ENCODE results near the gene SCAP. TPM values are rescaled to one million over a fixed set of nuclear protein-coding genes. Genes with fewer than 3 reads are reported as not detected.

The SCAP gene
- total and polyA plus RNA-seq, 2 of the 4 experiments (the other 2 are of a cell fraction): 25.3 to 34.6 TPM

DNA sequence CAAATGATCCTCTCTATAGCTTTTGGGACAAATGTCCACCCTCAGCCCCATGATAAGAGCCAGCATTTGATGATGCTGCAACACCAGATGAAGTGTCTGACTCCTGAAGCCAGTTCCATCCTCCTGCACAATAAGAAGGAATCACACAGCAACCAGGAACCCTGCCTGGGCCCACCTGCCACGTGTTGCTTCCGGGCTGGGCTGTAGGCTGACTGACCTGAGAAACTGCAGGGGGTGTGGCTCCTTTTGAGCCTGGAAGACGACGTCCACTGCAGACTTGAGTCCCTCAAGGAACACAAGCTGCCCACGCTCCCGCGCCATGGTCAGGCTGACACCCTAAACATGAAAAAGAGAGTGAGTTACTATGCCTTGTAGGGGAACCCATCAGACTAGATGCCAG, 28.4 kb upstream of the SCAP start:
- intact Hi-C loops (cut with micrococcal nuclease): no loop called here
- H2BK5ac ChIP-seq (ENCODE audit: low read depth, low read length, poor library complexity, severe bottlenecking): no peak overlapping the region
- H2AFZ ChIP-seq (replicated peaks; ENCODE audit: low read length, poor library complexity): no peak overlapping the region
- H2AK9ac ChIP-seq (replicated peaks; ENCODE audit: low read depth, low read length, poor library complexity): no peak overlapping the region
- H4K8ac ChIP-seq (ENCODE audit: low read depth in 2 of 2, low read length in 2 of 2): no peak overlapping the region
- no peak overlapping the region for H3K14ac ChIP-seq (replicated peaks; ENCODE audit: low read depth, low read length)
- H3K9ac ChIP-seq (ENCODE audit: low read depth, low read length): no peak overlapping the region
- POLR2A ChIA-PET (ENCODE audit: unreplicated experiment): no interaction called here
- no peaks in the 10 kb centered on the region for H3K9me1 ChIP-seq (ENCODE audit: insufficient read depth, low read length)
- DNase-seq (no peak), ATAC-seq (ENCODE audit: low read depth) (no peak)
- TF ChIP-seq FOS (IDR thresholded peaks at IDR 0.05; ENCODE audit: low read depth, low read length): no peak
- TF ChIP-seq RCOR1 (IDR thresholded peaks at IDR 0.05; ENCODE audit: insufficient replicate concordance, low read length): no peak
- no peak for TF ChIP-seq ELK1 (IDR thresholded peaks at IDR 0.05; ENCODE audit: borderline replicate concordance, low read depth, low read length)
- TF ChIP-seq CEBPB (IDR thresholded peaks at IDR 0.05; ENCODE audit: low read depth, low read length): no peak
- TF ChIP-seq, protein P1, sequence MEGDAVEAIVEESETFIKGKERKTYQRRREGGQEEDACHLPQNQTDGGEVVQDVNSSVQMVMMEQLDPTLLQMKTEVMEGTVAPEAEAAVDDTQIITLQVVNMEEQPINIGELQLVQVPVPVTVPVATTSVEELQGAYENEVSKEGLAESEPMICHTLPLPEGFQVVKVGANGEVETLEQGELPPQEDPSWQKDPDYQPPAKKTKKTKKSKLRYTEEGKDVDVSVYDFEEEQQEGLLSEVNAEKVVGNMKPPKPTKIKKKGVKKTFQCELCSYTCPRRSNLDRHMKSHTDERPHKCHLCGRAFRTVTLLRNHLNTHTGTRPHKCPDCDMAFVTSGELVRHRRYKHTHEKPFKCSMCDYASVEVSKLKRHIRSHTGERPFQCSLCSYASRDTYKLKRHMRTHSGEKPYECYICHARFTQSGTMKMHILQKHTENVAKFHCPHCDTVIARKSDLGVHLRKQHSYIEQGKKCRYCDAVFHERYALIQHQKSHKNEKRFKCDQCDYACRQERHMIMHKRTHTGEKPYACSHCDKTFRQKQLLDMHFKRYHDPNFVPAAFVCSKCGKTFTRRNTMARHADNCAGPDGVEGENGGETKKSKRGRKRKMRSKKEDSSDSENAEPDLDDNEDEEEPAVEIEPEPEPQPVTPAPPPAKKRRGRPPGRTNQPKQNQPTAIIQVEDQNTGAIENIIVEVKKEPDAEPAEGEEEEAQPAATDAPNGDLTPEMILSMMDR (conservative IDR thresholded peaks at IDR 0.05; ENCODE audit: low read depth, low read length): no peak
- TF ChIP-seq BHLHE40 (IDR thresholded peaks at IDR 0.05; ENCODE audit: low read depth, low read length): no peak
- no peak for TF ChIP-seq USF2 (IDR thresholded peaks at IDR 0.05; ENCODE audit: low read depth, low read length)
- no peak for TF ChIP-seq NFE2L2 (IDR thresholded peaks at IDR 0.05; ENCODE audit: low read depth, low read length)
- TF ChIP-seq MXI1 (IDR thresholded peaks at IDR 0.05; ENCODE audit: borderline replicate concordance, low read depth, low read length): no peak
- no peak for TF ChIP-seq MAFK (IDR thresholded peaks at IDR 0.05; ENCODE audit: low read depth, low read length)
- no peak for TF ChIP-seq SMC3 (IDR thresholded peaks at IDR 0.05; ENCODE audit: low read depth, low read length)
- TF ChIP-seq RAD21 (IDR thresholded peaks at IDR 0.05; ENCODE audit: low read length): no peak
- TF ChIP-seq POLR2A (IDR thresholded peaks at IDR 0.05; ENCODE audit: low read depth, low read length): no peak
- TF ChIP-seq MAZ (IDR thresholded peaks at IDR 0.05; ENCODE audit: borderline replicate concordance, low read depth, low read length): no peak
- no peak for TF ChIP-seq RFX5 (IDR thresholded peaks at IDR 0.05; ENCODE audit: low read depth, low read length)
- no peak for TF ChIP-seq CHD1 (IDR thresholded peaks at IDR 0.05; ENCODE audit: low read depth, low read length)
- peaks cover 7 to 15% of the 10 kb centered on the region in 2 experiments; a peak in 2 of 4 replicates for H3K79me1 ChIP-seq (ENCODE audit: low read depth in 1 of 2, low read length in 2 of 2)
- H3K4ac ChIP-seq (ENCODE audit: low read depth, low read length): no peak overlapping the region
- no peak overlapping the region for H4K91ac ChIP-seq (ENCODE audit: insufficient read depth, low read depth, low read length)
- BruUV-seq (replicated peaks): no TSS peak
- H2BK15ac ChIP-seq (ENCODE audit: low read depth, low read length): no peak overlapping the region
- no peaks in the 10 kb centered on the region for H3K4me1 ChIP-seq (ENCODE audit: control insufficient read depth, insufficient read depth, low read length)
- no peak overlapping the region for H3K18ac ChIP-seq (ENCODE audit: low read depth, low read length)
- H4K5ac ChIP-seq (ENCODE audit: low read depth, low read length): no peak overlapping the region
- dilution Hi-C loops (cut with HindIII; ENCODE audit: low sequenced_read_pairs, unreplicated experiment): no loop called here
- CTCF ChIA-PET: no interaction called here
- H3K9me3 ChIP-seq (ENCODE audit: control insufficient read depth, insufficient read depth, low read length): no peaks in the 10 kb centered on the region
- H3K27me3 ChIP-seq (ENCODE audit: control insufficient read depth, insufficient read depth, low read length): no peaks in the 10 kb centered on the region
- 91% methylated on average over 7 of the region's 7 CpGs; no CpG with 5 or more reads in 1 of the 2 experiments for WGBS, 2 experiments (ENCODE audit: extremely low coverage in 2 of 2, insufficient read length in 1 of 2)
- no peak overlapping the region for H2BK20ac ChIP-seq (ENCODE audit: low read depth, low read length)
- no peak overlapping the region for H3K4me2 ChIP-seq (ENCODE audit: low read depth, low read length)
- no peak overlapping the region for H3K4me3 ChIP-seq (ENCODE audit: insufficient read depth, low read depth, low read length)
- H3K56ac ChIP-seq (ENCODE audit: extremely low read depth, insufficient read depth, low read length): no peak overlapping the region
- no peak overlapping the region for H2AK5ac ChIP-seq (ENCODE audit: low read depth, low read length)
- peaks cover 36% of the 10 kb centered on the region for H3K36me3 ChIP-seq (ENCODE audit: control insufficient read depth, insufficient read depth, low read length)
- H3K23ac ChIP-seq (ENCODE audit: low read depth, low read length): no peak overlapping the region
- H3K27ac ChIP-seq (ENCODE audit: insufficient read depth, low read length): no peak overlapping the region
- in situ Hi-C loops (cut with MboI; ENCODE audit: low sequenced_read_pairs): no loop called here
- no peaks in the 10 kb centered on the region for H4K20me1 ChIP-seq (ENCODE audit: insufficient read depth, low read length)
- no peak overlapping the region for H2BK120ac ChIP-seq (ENCODE audit: low read depth, low read length)

Data from IMR-90 (cell line).